NT2/D1 (cell line): ENCODE results near the gene KDM2B.

Experiments used
- DNase-seq: peaks from one replicate; pipeline ENCODE4 v3.0.0-alpha.2; 2011; ENCODE audit warnings: low read depth, low spot score
- H3K27me3 ChIP-seq: 2 replicates; pipeline ENCODE4 v1.6.0; 2011; ENCODE audit warnings: mild to moderate bottlenecking; ENCODE audit not compliant: insufficient read length, insufficient read depth
- H3K36me3 ChIP-seq: 2 replicates; pipeline ENCODE4 v1.6.1; 2011; ENCODE audit warnings: mild to moderate bottlenecking, low read length, mixed read lengths; ENCODE audit not compliant: insufficient read depth, insufficient read length
- H3K4me1 ChIP-seq: 2 replicates; pipeline ENCODE4 v1.5.1; 2011; ENCODE audit not compliant: insufficient read depth, insufficient read length
- H3K4me3 ChIP-seq: 2 replicates; pipeline ENCODE4 v1.5.1; 2011; ENCODE audit warnings: low read depth; ENCODE audit not compliant: insufficient read length
- H3K9ac ChIP-seq: 2 replicates; pipeline ENCODE4 v1.6.0; 2011; ENCODE audit warnings: low read depth; ENCODE audit not compliant: insufficient read length
- H3K9me3 ChIP-seq: 2 replicates; pipeline ENCODE4 v1.5.1; 2011; ENCODE audit warnings: mild to moderate bottlenecking, low read length; ENCODE audit not compliant: insufficient read depth
- SUZ12 ChIP-seq: IDR thresholded peaks from 2 replicates; pipeline ENCODE4 v1.6.1; 2011; ENCODE audit not compliant: insufficient read length, insufficient read depth; ENCODE audit errors: extremely low read depth
- YY1 ChIP-seq: IDR thresholded peaks from 2 replicates; pipeline ENCODE4 v1.6.1; 2011; ENCODE audit not compliant: insufficient read length, insufficient read depth
- ZNF274 ChIP-seq: IDR thresholded peaks from 2 replicates; pipeline ENCODE4 v1.6.1; 2011; ENCODE audit warnings: mild to moderate bottlenecking, low read depth, low read length

The KDM2B gene

GRCh38 chr12:121436706-121437105, 144.1 kb downstream of the KDM2B start:
- no peak overlapping the region for H3K9ac ChIP-seq
- H3K4me3 ChIP-seq, result no peak overlapping the region
- no peak for DNase-seq
- H3K4me1 ChIP-seq, result no peaks in the 10 kb centered on the region
- peaks cover 7% of the 10 kb centered on the region; the same call in 1 of the 2 replicates for H3K9me3 ChIP-seq
- peaks cover 81% of the 10 kb centered on the region for H3K36me3 ChIP-seq
- H3K27me3 ChIP-seq, result no peaks in the 10 kb centered on the region
- TF ChIP-seq YY1 (no peak), SUZ12 (no peak), ZNF274 (no peak)

GRCh38 chr12:121432740-121433480, 147.9 kb downstream of the KDM2B start:
- Histone ChIP-seq H3K4me3 (no peak overlapping the region), H3K9me3 (peaks cover 7% of the 10 kb centered on the region; the same call in 1 of the 2 replicates), H3K27me3 (no peaks in the 10 kb centered on the region), H3K36me3 (peaks cover 80% of the 10 kb centered on the region), H3K9ac (no peak overlapping the region), H3K4me1 (no peaks in the 10 kb centered on the region)
- DNase-seq, result no peak
- no peak for TF ChIP-seq ZNF274

- Histone ChIP-seq H3K9ac (no peak overlapping the region), H3K4me1 (no peaks in the 10 kb centered on the region), H3K4me3 (no peak overlapping the region), H3K36me3 (peaks cover 83% of the 10 kb centered on the region), H3K9me3 (no peaks in the 10 kb centered on the region), H3K27me3 (no peaks in the 10 kb centered on the region)
- no peak for TF ChIP-seq SUZ12
- no peak for TF ChIP-seq YY1
- no peak for TF ChIP-seq ZNF274
- no peak for DNase-seq
Measured at GRCh38 chr12:121430833-121431415, 149.9 kb downstream of the KDM2B start.

GRCh38 chr12:121428883-121429282, 151.9 kb downstream of the KDM2B start:
- no peak for TF ChIP-seq ZNF274
- TF ChIP-seq SUZ12, result no peak
- no peak for DNase-seq
- Histone ChIP-seq H3K36me3 (peaks cover 88% of the 10 kb centered on the region), H3K27me3 (no peaks in the 10 kb centered on the region), H3K9me3 (no peaks in the 10 kb centered on the region), H3K9ac (no peak overlapping the region), H3K4me3 (no peak overlapping the region), H3K4me1 (no peaks in the 10 kb centered on the region)

GRCh38 chr12:121427556-121428050, 153.2 kb downstream of the KDM2B start:
- H3K36me3 ChIP-seq, result peaks cover 91% of the 10 kb centered on the region
- no peaks in the 10 kb centered on the region for H3K4me1 ChIP-seq
- H3K4me3 ChIP-seq, result no peak overlapping the region
- no peak overlapping the region for H3K9ac ChIP-seq
- no peaks in the 10 kb centered on the region for H3K9me3 ChIP-seq
- no peak for DNase-seq
- H3K27me3 ChIP-seq, result no peaks in the 10 kb centered on the region
- no peak for TF ChIP-seq SUZ12
- TF ChIP-seq YY1, result no peak
- TF ChIP-seq ZNF274, result no peak

GRCh38 chr12:121424624-121424975, 156.2 kb downstream of the KDM2B start:
- TF ChIP-seq YY1 (no peak), ZNF274 (no peak), SUZ12 (no peak)
- Histone ChIP-seq H3K9ac (no peak overlapping the region), H3K4me1 (no peaks in the 10 kb centered on the region), H3K4me3 (no peak overlapping the region), H3K27me3 (no peaks in the 10 kb centered on the region), H3K9me3 (no peaks in the 10 kb centered on the region), H3K36me3 (peaks cover 95% of the 10 kb centered on the region)
- no peak for DNase-seq

- TF ChIP-seq ZNF274 (no peak), YY1 (no peak), SUZ12 (no peak)
- Histone ChIP-seq H3K4me3 (no peak overlapping the region), H3K9ac (no peak overlapping the region), H3K27me3 (no peaks in the 10 kb centered on the region), H3K9me3 (no peaks in the 10 kb centered on the region), H3K4me1 (no peaks in the 10 kb centered on the region), H3K36me3 (peaks cover 95% of the 10 kb centered on the region)
- DNase-seq, result no peak
Measured at GRCh38 chr12:121423682-121424623, 156.9 kb downstream of the KDM2B start.
